H7 (cell line): ENCODE measurements around the gene SLC41A2. TPM values are rescaled to one million over a fixed set of nuclear protein-coding genes. Genes with fewer than 3 reads are reported as not detected.

Experiments
- DNase-seq: peaks from one replicate; pipeline ENCODE4 v3.0.0; 2012
- H3K27me3 ChIP-seq: 2 replicates; pipeline ENCODE4 v1.6.0; 2011; ENCODE audit warnings: mild to moderate bottlenecking, low read length; ENCODE audit not compliant: control insufficient read depth, insufficient read depth
- H3K36me3 ChIP-seq: replicated peaks from 2 replicates; pipeline ENCODE4 v1.5.1; 2011; ENCODE audit warnings: low read length; ENCODE audit not compliant: control insufficient read depth, insufficient read depth
- H3K4me3 ChIP-seq: 2 replicates; pipeline ENCODE4 v1.5.1; 2011; ENCODE audit warnings: low read depth, mild to moderate bottlenecking, control low read depth, low read length, moderate library complexity; ENCODE audit not compliant: insufficient read depth
- total RNA-seq: library from RNA; depleted of rRNA; stranded (reverse); fragments of >200 nt; shearing (Covaris generic); gene quantifications from 2 replicates; pipeline ENCODE4 v1.2.3, GENCODE V29; 2014

The SLC41A2 gene
- total RNA-seq, 1 experiment from 2014 or later = 1.9 TPM

GRCh38 chr12:104975587-104976343 is 17.7 kb upstream of the SLC41A2 start:
- Histone ChIP-seq H3K4me3 (no peak overlapping the region), H3K36me3 (no peaks in the 10 kb centered on the region), H3K27me3 (no peaks in the 10 kb centered on the region)
- DNase-seq = no peak

GRCh38 chr12:104974626-104975290 is 16.7 kb upstream of the SLC41A2 start:
- Histone ChIP-seq H3K27me3 (no peaks in the 10 kb centered on the region), H3K36me3 (no peaks in the 10 kb centered on the region), H3K4me3 (no peak overlapping the region)
- DNase-seq = no peak

GRCh38 chr12:104973250-104973649 is 15.2 kb upstream of the SLC41A2 start:
- no peaks in the 10 kb centered on the region for H3K27me3 ChIP-seq
- no peak for DNase-seq
- H3K4me3 ChIP-seq = no peak overlapping the region
- H3K36me3 ChIP-seq = no peaks in the 10 kb centered on the region

GRCh38 chr12:104971306-104971705 is 13.2 kb upstream of the SLC41A2 start:
- Histone ChIP-seq H3K4me3 (no peak overlapping the region), H3K27me3 (no peaks in the 10 kb centered on the region), H3K36me3 (no peaks in the 10 kb centered on the region)
- DNase-seq = no peak

GRCh38 chr12:104969343-104969742 is 11.3 kb upstream of the SLC41A2 start:
- DNase-seq = no peak
- Histone ChIP-seq H3K27me3 (no peaks in the 10 kb centered on the region), H3K36me3 (no peaks in the 10 kb centered on the region), H3K4me3 (no peak overlapping the region)

GRCh38 chr12:104966677-104967076 is 8.6 kb upstream of the SLC41A2 start:
- no peak overlapping the region for H3K4me3 ChIP-seq
- no peaks in the 10 kb centered on the region for H3K27me3 ChIP-seq
- DNase-seq = no peak
- H3K36me3 ChIP-seq = no peaks in the 10 kb centered on the region

GRCh38 chr12:104964856-104965205 is 6.7 kb upstream of the SLC41A2 start:
- no peak for DNase-seq
- no peak overlapping the region for H3K4me3 ChIP-seq
- H3K36me3 ChIP-seq = no peaks in the 10 kb centered on the region
- no peaks in the 10 kb centered on the region for H3K27me3 ChIP-seq

GRCh38 chr12:104964167-104964855 is 6.2 kb upstream of the SLC41A2 start:
- peaks cover 2% of the 10 kb centered on the region; the same call in 1 of the 2 replicates for H3K27me3 ChIP-seq
- no peaks in the 10 kb centered on the region for H3K36me3 ChIP-seq
- H3K4me3 ChIP-seq = no peak overlapping the region
- DNase-seq = no peak

GRCh38 chr12:104963757-104964156 is 5.7 kb upstream of the SLC41A2 start:
- Histone ChIP-seq H3K36me3 (no peaks in the 10 kb centered on the region), H3K4me3 (no peak overlapping the region)
- no peak for DNase-seq

GRCh38 chr12:104960464-104960863 is 2.4 kb upstream of the SLC41A2 start:
- no peak overlapping the region for H3K4me3 ChIP-seq
- no peaks in the 10 kb centered on the region for H3K36me3 ChIP-seq
- H3K27me3 ChIP-seq = peaks cover 11% of the 10 kb centered on the region
- no peak for DNase-seq

More at GRCh38 chr12:104963757-104964156, 5.7 kb upstream of the SLC41A2 start:
- peaks cover 2% of the 10 kb centered on the region; the same call in 1 of the 2 replicates for H3K27me3 ChIP-seq

- DNase-seq = no peak
- Histone ChIP-seq H3K36me3 (no peaks in the 10 kb centered on the region), H3K27me3 (peaks cover 11% of the 10 kb centered on the region), H3K4me3 (no peak overlapping the region)
Measured at GRCh38 chr12:104959335-104959841, 1.3 kb upstream of the SLC41A2 start.

- Histone ChIP-seq H3K27me3 (peaks cover 11% of the 10 kb centered on the region), H3K36me3 (no peaks in the 10 kb centered on the region), H3K4me3 (peak overlapping the region; percentile 78)
- DNase-seq = no peak
Measured at GRCh38 chr12:104958805-104959334, 780 bp upstream of the SLC41A2 start.

- H3K36me3 ChIP-seq = no peaks in the 10 kb centered on the region
- H3K4me3 ChIP-seq = peak overlapping the region; percentile 78
- peaks cover 11% of the 10 kb centered on the region for H3K27me3 ChIP-seq
- no peak for DNase-seq
Measured at GRCh38 chr12:104957719-104958000, 430 bp downstream of the SLC41A2 start.

GRCh38 chr12:104956870-104957718 is 996 bp downstream of the SLC41A2 start:
- no peaks in the 10 kb centered on the region for H3K36me3 ChIP-seq
- no peak for DNase-seq
- H3K27me3 ChIP-seq = peaks cover 11% of the 10 kb centered on the region
- peak overlapping the region; percentile 78 for H3K4me3 ChIP-seq
